ENCODE results near the gene AGTR2. TPM values are rescaled to one million over a fixed set of nuclear protein-coding genes. Genes with fewer than 3 reads are reported as not detected.
"Not testable (repeated sequence)": the region's sequence is repeated elsewhere in the genome, so short reads cannot be mapped to it uniquely, and the experiment has no call there.

AGTR2 gene
- polyA plus RNA-seq (2013, experiment 1 of 2), result not detected
- not detected for polyA plus RNA-seq (2013, experiment 2 of 2)

DNA sequence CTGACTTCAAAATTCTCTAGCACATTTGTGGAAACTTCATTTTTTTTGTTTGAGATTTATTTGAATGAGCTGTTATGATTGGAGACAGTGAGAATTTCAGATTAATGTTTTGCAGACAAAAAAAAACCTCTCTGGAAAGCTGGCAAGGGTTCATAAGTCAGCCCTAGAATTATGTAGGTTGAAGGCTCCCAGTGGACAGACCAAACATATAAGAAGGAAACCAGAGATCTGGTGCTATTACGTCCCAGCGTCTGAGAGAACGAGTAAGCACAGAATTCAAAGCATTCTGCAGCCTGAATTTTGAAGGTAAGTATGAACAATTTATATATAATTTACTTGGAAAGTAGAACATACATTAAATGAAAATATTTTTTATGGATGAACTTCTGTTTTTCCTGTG, at the start of gene AGTR2:
AGTR2 (plus strand) TSS at position 234 of the 400 bp plus-strand sequence. CDS start 1,537 bp downstream, outside the sequence.
- H3K23ac ChIP-seq (ENCODE audit: low read length in 2 of 2), result no peak within 1 kb of the TSS
- H2BK120ac ChIP-seq (ENCODE audit: low read depth, low read length), result no peak within 1 kb of the TSS
- H4K8ac ChIP-seq (ENCODE audit: low read length), result no peak within 1 kb of the TSS
- H3K4ac ChIP-seq (ENCODE audit: low read depth in 1 of 2, low read length in 2 of 2), result no peak within 1 kb of the TSS
- no peak within 1 kb of the TSS for H3K4me3 ChIP-seq (ENCODE audit: insufficient read depth in 1 of 2, low read depth in 1 of 2, low read length in 2 of 2)
- no CpG with 5 or more reads among the region's 3 CpGs for WGBS
- no peaks in the 10 kb centered on the region for H3K36me3 ChIP-seq (ENCODE audit: control insufficient read depth in 1 of 2, insufficient read depth in 2 of 2, low read depth in 1 of 2, low read length in 2 of 2)
- H3K79me1 ChIP-seq (replicated peaks; ENCODE audit: low read length, poor library complexity, severe bottlenecking), result no peaks in the 10 kb centered on the region
- no peak within 1 kb of the TSS for H3K27ac ChIP-seq (ENCODE audit: low read length, poor library complexity, severe bottlenecking)
- no peak within 1 kb of the TSS for H2BK15ac ChIP-seq (ENCODE audit: low read depth, poor library complexity, severe bottlenecking)
- H3K27me3 ChIP-seq (ENCODE audit: control insufficient read depth in 1 of 2, insufficient read depth in 1 of 2, low read length in 2 of 2), result peaks cover 0 to 3% of the 10 kb centered on the region in 2 experiments
- no peak within 1 kb of the TSS for H4K91ac ChIP-seq (ENCODE audit: low read length)
- no peak within 1 kb of the TSS for H2AFZ ChIP-seq (ENCODE audit: low read depth, low read length)
- H2BK12ac ChIP-seq (ENCODE audit: low read length in 2 of 2), result no peak within 1 kb of the TSS
- no peak within 1 kb of the TSS for H2BK5ac ChIP-seq (ENCODE audit: low read depth, low read length, poor library complexity, severe bottlenecking)
- H3K9me3 ChIP-seq (ENCODE audit: control insufficient read depth, low read length), result no peaks in the 10 kb centered on the region
- H3K4me1 ChIP-seq (ENCODE audit: control insufficient read depth, insufficient read depth, low read depth, low read length), result no peaks in the 10 kb centered on the region
- no peak for DNase-seq
- H3K18ac ChIP-seq (ENCODE audit: low read depth in 1 of 2, low read length in 2 of 2), result no peak within 1 kb of the TSS
- H2AK5ac ChIP-seq (ENCODE audit: low read length, severe bottlenecking), result no peak within 1 kb of the TSS
- H3K9ac ChIP-seq (ENCODE audit: low read length), result no peak within 1 kb of the TSS
- H3K4me2 ChIP-seq (ENCODE audit: low read length, poor library complexity, severe bottlenecking), result no peak within 1 kb of the TSS
- no peak within 1 kb of the TSS for H3K14ac ChIP-seq (ENCODE audit: low read length in 2 of 2)

- Histone ChIP-seq H2AK5ac (ENCODE audit: low read length, severe bottlenecking) (no peak overlapping the region), H3K4me3 (ENCODE audit: insufficient read depth in 1 of 2, low read depth in 1 of 2, low read length in 2 of 2) (no peak overlapping the region), H2BK5ac (ENCODE audit: low read depth, low read length, poor library complexity, severe bottlenecking) (no peak overlapping the region), H3K4ac (ENCODE audit: low read depth in 1 of 2, low read length in 2 of 2) (no peak overlapping the region), H3K14ac (ENCODE audit: low read length in 2 of 2) (no peak overlapping the region), H4K8ac (ENCODE audit: low read length) (no peak overlapping the region), H4K91ac (ENCODE audit: low read length) (no peak overlapping the region), H2BK15ac (ENCODE audit: low read depth, poor library complexity, severe bottlenecking) (no peak overlapping the region), H3K79me1 (replicated peaks; ENCODE audit: low read length, poor library complexity, severe bottlenecking) (no peaks in the 10 kb centered on the region), H3K27ac (ENCODE audit: low read length, poor library complexity, severe bottlenecking) (no peak overlapping the region), H2BK120ac (ENCODE audit: low read depth, low read length) (no peak overlapping the region), H3K18ac (ENCODE audit: low read depth in 1 of 2, low read length in 2 of 2) (no peak overlapping the region), H3K23ac (ENCODE audit: low read length in 2 of 2) (no peak overlapping the region), H2AFZ (ENCODE audit: low read depth, low read length) (no peak overlapping the region), H2BK12ac (ENCODE audit: low read length in 2 of 2) (no peak overlapping the region), H3K9me3 (ENCODE audit: control insufficient read depth, low read length) (peaks cover 5% of the 10 kb centered on the region), H3K9ac (ENCODE audit: low read length) (no peak overlapping the region), H3K4me1 (ENCODE audit: control insufficient read depth, insufficient read depth, low read depth, low read length) (no peaks in the 10 kb centered on the region), H3K27me3 (ENCODE audit: control insufficient read depth in 1 of 2, insufficient read depth in 1 of 2, low read length in 2 of 2) (no peaks in the 10 kb centered on the region), H3K4me2 (ENCODE audit: low read length, poor library complexity, severe bottlenecking) (no peak overlapping the region), H3K36me3 (ENCODE audit: control insufficient read depth in 1 of 2, insufficient read depth in 2 of 2, low read depth in 1 of 2, low read length in 2 of 2) (no peaks in the 10 kb centered on the region)
- DNase-seq, result no peak
- 80% methylated on average over 1 of the region's 1 CpG for WGBS
Measured at GRCh38 chrX:116135277-116135676, 35.3 kb upstream of the AGTR2 start.

DNA sequence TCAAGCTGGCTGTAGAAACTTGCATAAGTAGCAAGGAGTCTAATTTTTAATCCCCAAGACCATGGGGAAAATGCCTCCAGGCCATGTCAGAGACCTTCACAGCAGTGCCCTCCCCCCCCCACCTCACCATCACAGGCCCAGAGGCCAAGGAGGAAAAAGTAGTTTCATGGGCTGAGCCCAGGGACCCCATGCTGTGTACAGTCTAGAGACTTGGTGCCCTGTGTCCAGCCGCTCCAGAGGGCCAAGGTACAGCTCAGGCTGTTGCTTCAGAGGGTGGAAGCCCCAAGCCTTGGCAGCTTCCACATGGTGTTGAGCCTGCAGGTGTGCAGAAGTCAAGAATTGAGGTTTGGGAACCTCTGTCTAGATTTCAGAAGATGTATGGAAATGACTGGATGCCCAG, 29.3 kb upstream of the AGTR2 start:
- not testable (repeated sequence) for H2BK5ac ChIP-seq (ENCODE audit: low read depth, low read length, poor library complexity, severe bottlenecking); H2AFZ ChIP-seq (ENCODE audit: low read depth, low read length); H2BK120ac ChIP-seq (ENCODE audit: low read depth, low read length); H3K4ac ChIP-seq (ENCODE audit: low read depth in 1 of 2, low read length in 2 of 2); H3K4me1 ChIP-seq (ENCODE audit: control insufficient read depth, insufficient read depth, low read depth, low read length); H3K36me3 ChIP-seq (ENCODE audit: control insufficient read depth in 1 of 2, insufficient read depth in 2 of 2, low read depth in 1 of 2, low read length in 2 of 2); H3K27me3 ChIP-seq (ENCODE audit: control insufficient read depth in 1 of 2, insufficient read depth in 1 of 2, low read length in 2 of 2); H3K18ac ChIP-seq (ENCODE audit: low read depth in 1 of 2, low read length in 2 of 2); H3K23ac ChIP-seq (ENCODE audit: low read length in 2 of 2); H3K79me1 ChIP-seq (replicated peaks; ENCODE audit: low read length, poor library complexity, severe bottlenecking); DNase-seq; H3K4me3 ChIP-seq (ENCODE audit: insufficient read depth in 1 of 2, low read depth in 1 of 2, low read length in 2 of 2); H2BK15ac ChIP-seq (ENCODE audit: low read depth, poor library complexity, severe bottlenecking); H3K9ac ChIP-seq (ENCODE audit: low read length); H3K9me3 ChIP-seq (ENCODE audit: control insufficient read depth, low read length); H2BK12ac ChIP-seq (ENCODE audit: low read length in 2 of 2); H2AK5ac ChIP-seq (ENCODE audit: low read length, severe bottlenecking); H4K91ac ChIP-seq (ENCODE audit: low read length); H3K4me2 ChIP-seq (ENCODE audit: low read length, poor library complexity, severe bottlenecking); H3K14ac ChIP-seq (ENCODE audit: low read length in 2 of 2); H4K8ac ChIP-seq (ENCODE audit: low read length); H3K27ac ChIP-seq (ENCODE audit: low read length, poor library complexity, severe bottlenecking)
- WGBS, result 85% methylated on average over 1 of the region's 1 CpG

- Histone ChIP-seq H3K36me3 (ENCODE audit: control insufficient read depth in 1 of 2, insufficient read depth in 2 of 2, low read depth in 1 of 2, low read length in 2 of 2) (no peaks in the 10 kb centered on the region), H2AFZ (ENCODE audit: low read depth, low read length) (no peak overlapping the region), H3K4me3 (ENCODE audit: insufficient read depth in 1 of 2, low read depth in 1 of 2, low read length in 2 of 2) (no peak overlapping the region), H3K27me3 (ENCODE audit: control insufficient read depth in 1 of 2, insufficient read depth in 1 of 2, low read length in 2 of 2) (no peaks in the 10 kb centered on the region), H3K14ac (ENCODE audit: low read length in 2 of 2) (no peak overlapping the region), H2AK5ac (ENCODE audit: low read length, severe bottlenecking) (no peak overlapping the region), H2BK12ac (ENCODE audit: low read length in 2 of 2) (no peak overlapping the region), H3K9ac (ENCODE audit: low read length) (no peak overlapping the region), H3K9me3 (ENCODE audit: control insufficient read depth, low read length) (no peaks in the 10 kb centered on the region), H3K79me1 (replicated peaks; ENCODE audit: low read length, poor library complexity, severe bottlenecking) (no peaks in the 10 kb centered on the region), H2BK15ac (ENCODE audit: low read depth, poor library complexity, severe bottlenecking) (no peak overlapping the region), H4K91ac (ENCODE audit: low read length) (no peak overlapping the region), H3K4me1 (ENCODE audit: control insufficient read depth, insufficient read depth, low read depth, low read length) (no peaks in the 10 kb centered on the region), H2BK5ac (ENCODE audit: low read depth, low read length, poor library complexity, severe bottlenecking) (no peak overlapping the region), H3K18ac (ENCODE audit: low read depth in 1 of 2, low read length in 2 of 2) (no peak overlapping the region), H4K8ac (ENCODE audit: low read length) (no peak overlapping the region), H3K23ac (ENCODE audit: low read length in 2 of 2) (no peak overlapping the region), H3K4ac (ENCODE audit: low read depth in 1 of 2, low read length in 2 of 2) (no peak overlapping the region), H2BK120ac (ENCODE audit: low read depth, low read length) (no peak overlapping the region), H3K27ac (ENCODE audit: low read length, poor library complexity, severe bottlenecking) (no peak overlapping the region), H3K4me2 (ENCODE audit: low read length, poor library complexity, severe bottlenecking) (no peak overlapping the region)
- DNase-seq, result no peak
- 86% methylated on average over 1 of the region's 2 CpGs for WGBS
Measured at GRCh38 chrX:116142976-116143375, 27.6 kb upstream of the AGTR2 start.

All from mesenchymal stem cell (in vitro differentiated cells and primary cell).